Erythroblast (primary cell): ENCODE measurements around the gene ZSWIM3.

Experiments used
- GATA1 ChIP-seq: IDR thresholded peaks from 2 replicates; pipeline ENCODE4 v1.6.1; 2011; ENCODE audit warnings: low read depth, mild to moderate bottlenecking, control low read depth, low read length, moderate library complexity
- POLR2A ChIP-seq: IDR thresholded peaks from 2 replicates; pipeline ENCODE4 v1.6.1; 2011; ENCODE audit warnings: mild to moderate bottlenecking, low read length

DNA sequence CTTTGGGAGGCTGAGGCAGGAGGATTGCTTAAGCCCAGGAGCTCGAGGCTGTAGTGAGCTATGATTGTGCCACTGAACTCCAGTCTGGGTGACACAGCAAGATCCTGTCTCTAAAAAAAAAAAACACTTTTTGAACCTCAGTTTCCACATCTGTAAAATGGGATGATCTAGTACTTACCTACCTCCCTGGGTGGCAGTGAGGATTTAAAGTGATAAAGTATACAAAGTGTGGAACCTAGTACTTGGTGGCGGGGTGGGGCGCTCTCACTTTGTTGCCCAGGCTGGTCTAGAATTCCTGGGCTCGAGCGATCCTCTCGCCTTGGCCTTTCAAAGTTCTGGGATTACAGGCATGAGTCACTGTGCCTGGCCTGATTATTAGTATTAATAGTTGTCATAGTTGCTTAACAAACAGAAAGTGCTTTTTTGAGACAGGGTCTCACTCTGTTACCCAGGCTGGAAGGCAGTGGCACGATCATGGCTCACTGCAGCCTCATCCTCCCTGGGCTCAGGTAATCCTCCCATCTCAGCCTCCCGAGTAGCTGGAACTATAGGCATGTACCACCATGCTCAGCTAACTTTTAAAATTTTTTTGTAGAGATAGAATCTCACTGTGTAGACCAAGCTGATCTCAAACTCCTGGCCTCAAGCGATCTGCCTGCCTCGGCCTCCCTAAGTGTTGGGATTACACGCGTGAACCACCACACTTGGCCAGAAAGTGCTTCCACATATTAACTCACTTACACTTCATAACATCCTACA, 61.5 kb downstream of the ZSWIM3 start:
- TF ChIP-seq POLR2A (no peak), GATA1 (no peak)
